ENCODE measurements around the gene SEMA3C.

The SEMA3C gene

DNA sequence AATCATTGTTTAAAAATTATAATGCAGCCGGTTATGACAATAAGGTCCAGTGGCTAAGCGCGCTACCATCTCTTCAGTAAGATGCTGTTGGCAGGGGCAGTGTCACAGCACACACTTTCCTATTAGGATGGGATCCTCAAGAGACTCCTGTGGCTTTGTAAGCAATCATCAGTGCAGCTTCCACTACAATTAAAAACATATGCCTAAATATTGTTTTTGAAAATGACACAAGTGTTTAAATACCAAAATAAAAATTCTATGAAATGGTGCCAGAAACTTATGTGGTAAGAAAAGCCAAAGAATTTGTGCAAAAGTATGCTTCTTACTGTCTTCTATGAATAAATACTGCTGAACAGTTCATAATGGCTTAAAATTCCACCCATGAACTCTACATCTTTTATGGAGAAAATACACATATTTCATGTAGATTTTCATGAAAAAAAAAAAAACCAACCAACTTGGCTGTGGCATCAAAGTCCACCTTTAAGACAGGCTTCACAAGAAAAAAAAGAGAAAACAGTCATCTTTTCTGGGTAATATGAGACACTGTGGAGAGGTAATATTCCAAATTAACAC lies 132.8 kb downstream of the SEMA3C start:
- Histone ChIP-seq H3K4me3 (ENCODE audit: low read depth, low read length) (no peak overlapping the region), H3K27ac (ENCODE audit: extremely low read depth, low read depth, low read length) (no peak overlapping the region), H3K4me1 (ENCODE audit: control insufficient read depth, insufficient read depth, low read length) (peaks cover 44% of the 10 kb centered on the region), H3K9me3 (ENCODE audit: control insufficient read depth, insufficient read depth, low read depth, low read length) (no peaks in the 10 kb centered on the region), H3K36me3 (ENCODE audit: control insufficient read depth in 2 of 2, insufficient read depth in 1 of 2, low read length in 2 of 2) (no peaks in the 10 kb centered on the region)
- TF ChIP-seq BCL6B (tag by site-specific recombination; IDR thresholded peaks at IDR 0.05) (no peak), HOXD13 (CRISPR knock-in tag; IDR thresholded peaks at IDR 0.05; ENCODE audit: borderline replicate concordance) (no peak)
- POLR2A ChIA-PET: no interaction called here
- CTCF ChIA-PET: no interaction called here

GRCh38 chr7:80785276-80785675 lies 133.6 kb downstream of the SEMA3C start:
- ChIA-PET POLR2A (no interaction called here), CTCF (interaction anchor here (0.6 kb wide), 1 partner anchor 96 kb away, joined by 4 read pairs; no protein-coding TSS in a partner anchor)
- Histone ChIP-seq H3K36me3 (ENCODE audit: control insufficient read depth in 2 of 2, insufficient read depth in 1 of 2, low read length in 2 of 2) (no peaks in the 10 kb centered on the region), H3K27ac (ENCODE audit: extremely low read depth, low read depth, low read length) (no peak overlapping the region), H3K4me1 (ENCODE audit: control insufficient read depth, insufficient read depth, low read length) (peaks cover 50% of the 10 kb centered on the region), H3K4me3 (ENCODE audit: low read depth, low read length) (no peak overlapping the region), H3K9me3 (ENCODE audit: control insufficient read depth, insufficient read depth, low read depth, low read length) (no peaks in the 10 kb centered on the region)
- peak; percentile 58 for TF ChIP-seq PRDM4 (tag by site-specific recombination; IDR thresholded peaks at IDR 0.05)
- TF ChIP-seq, protein P1, sequence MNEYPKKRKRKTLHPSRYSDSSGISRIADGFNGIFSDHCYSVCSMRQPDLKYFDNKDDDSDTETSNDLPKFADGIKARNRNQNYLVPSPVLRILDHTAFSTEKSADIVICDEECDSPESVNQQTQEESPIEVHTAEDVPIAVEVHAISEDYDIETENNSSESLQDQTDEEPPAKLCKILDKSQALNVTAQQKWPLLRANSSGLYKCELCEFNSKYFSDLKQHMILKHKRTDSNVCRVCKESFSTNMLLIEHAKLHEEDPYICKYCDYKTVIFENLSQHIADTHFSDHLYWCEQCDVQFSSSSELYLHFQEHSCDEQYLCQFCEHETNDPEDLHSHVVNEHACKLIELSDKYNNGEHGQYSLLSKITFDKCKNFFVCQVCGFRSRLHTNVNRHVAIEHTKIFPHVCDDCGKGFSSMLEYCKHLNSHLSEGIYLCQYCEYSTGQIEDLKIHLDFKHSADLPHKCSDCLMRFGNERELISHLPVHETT (tag by site-specific recombination; IDR thresholded peaks at IDR 0.05): no peak

DNA sequence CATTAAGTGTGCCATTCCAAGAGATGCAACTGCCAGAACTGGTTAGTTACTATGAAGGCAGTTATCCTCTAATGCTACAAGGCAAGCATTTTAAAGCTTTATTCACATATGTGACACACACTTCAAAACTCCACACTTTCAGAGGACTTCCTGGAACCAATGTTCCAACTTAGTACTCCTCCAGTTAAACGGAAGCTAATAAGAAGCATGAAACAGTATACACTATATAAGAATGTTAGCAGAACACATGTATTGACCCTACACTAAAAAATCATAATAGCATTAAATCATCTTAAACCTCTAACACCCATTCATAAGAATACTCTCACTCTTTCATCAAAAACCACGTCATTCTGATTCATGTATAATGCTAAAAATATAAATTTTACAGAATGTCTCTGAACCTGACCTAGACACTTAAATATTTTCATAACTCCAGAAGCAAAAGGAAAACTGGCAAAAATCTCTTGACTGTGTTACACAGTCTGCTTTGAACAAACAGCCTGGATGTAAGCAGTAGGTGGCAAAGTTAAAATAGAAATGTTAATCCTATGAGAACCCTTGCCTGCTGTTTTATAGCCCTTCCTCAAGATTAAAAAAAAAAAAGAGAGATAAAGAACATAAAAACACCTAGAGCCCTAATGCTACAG lies 135.0 kb downstream of the SEMA3C start:
- no peaks in the 10 kb centered on the region for H3K36me3 ChIP-seq (ENCODE audit: control insufficient read depth in 2 of 2, insufficient read depth in 1 of 2, low read length in 2 of 2)
- H3K4me3 ChIP-seq (ENCODE audit: low read depth, low read length): no peak overlapping the region
- no peaks in the 10 kb centered on the region for H3K9me3 ChIP-seq (ENCODE audit: control insufficient read depth, insufficient read depth, low read depth, low read length)
- CTCF ChIA-PET: interaction anchor here (0.6 to 1.4 kb wide), 4 partner anchors 8 to 99 kb away, joined by 3 to 6 read pairs (median 4); no protein-coding TSS in a partner anchor
- peak overlapping the region; percentile 55 for H3K27ac ChIP-seq (ENCODE audit: extremely low read depth, low read depth, low read length)
- POLR2A ChIA-PET: no interaction called here
- H3K4me1 ChIP-seq (ENCODE audit: control insufficient read depth, insufficient read depth, low read length): peaks cover 61% of the 10 kb centered on the region
- no peak for TF ChIP-seq ZBTB7A (tag by site-specific recombination; IDR thresholded peaks at IDR 0.05; ENCODE audit: low read depth)
- no peak for TF ChIP-seq ZNF677 (tag by site-specific recombination; IDR thresholded peaks at IDR 0.05)
- no peak for TF ChIP-seq ELK4 (IDR thresholded peaks at IDR 0.05; ENCODE audit: borderline replicate concordance, low read depth, low read length)
- peak; percentile 83 for TF ChIP-seq OSR2 (tag by site-specific recombination; IDR thresholded peaks at IDR 0.05)
- peak; percentile 88 for TF ChIP-seq FEZF1 (tag by site-specific recombination; IDR thresholded peaks at IDR 0.05)
- TF ChIP-seq ZNF561 (tag by site-specific recombination; IDR thresholded peaks at IDR 0.05; ENCODE audit: borderline replicate concordance): 0 out of 2 replicates have a peak, but pooled peaks have one; percentile 41
- TF ChIP-seq HOXD13 (CRISPR knock-in tag; IDR thresholded peaks at IDR 0.05; ENCODE audit: borderline replicate concordance): 0 out of 2 replicates have a peak, but pooled peaks have one; percentile 44
- TF ChIP-seq, protein P2, sequence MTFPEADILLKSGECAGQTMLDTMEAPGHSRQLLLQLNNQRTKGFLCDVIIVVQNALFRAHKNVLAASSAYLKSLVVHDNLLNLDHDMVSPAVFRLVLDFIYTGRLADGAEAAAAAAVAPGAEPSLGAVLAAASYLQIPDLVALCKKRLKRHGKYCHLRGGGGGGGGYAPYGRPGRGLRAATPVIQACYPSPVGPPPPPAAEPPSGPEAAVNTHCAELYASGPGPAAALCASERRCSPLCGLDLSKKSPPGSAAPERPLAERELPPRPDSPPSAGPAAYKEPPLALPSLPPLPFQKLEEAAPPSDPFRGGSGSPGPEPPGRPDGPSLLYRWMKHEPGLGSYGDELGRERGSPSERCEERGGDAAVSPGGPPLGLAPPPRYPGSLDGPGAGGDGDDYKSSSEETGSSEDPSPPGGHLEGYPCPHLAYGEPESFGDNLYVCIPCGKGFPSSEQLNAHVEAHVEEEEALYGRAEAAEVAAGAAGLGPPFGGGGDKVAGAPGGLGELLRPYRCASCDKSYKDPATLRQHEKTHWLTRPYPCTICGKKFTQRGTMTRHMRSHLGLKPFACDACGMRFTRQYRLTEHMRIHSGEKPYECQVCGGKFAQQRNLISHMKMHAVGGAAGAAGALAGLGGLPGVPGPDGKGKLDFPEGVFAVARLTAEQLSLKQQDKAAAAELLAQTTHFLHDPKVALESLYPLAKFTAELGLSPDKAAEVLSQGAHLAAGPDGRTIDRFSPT (tag by site-specific recombination; IDR thresholded peaks at IDR 0.05): peak; percentile 21; the same call in 1 of the 2 replicates
- 0 out of 2 replicates have a peak, but pooled peaks have one; percentile 47 for TF ChIP-seq ZNF596 (tag by site-specific recombination; IDR thresholded peaks at IDR 0.05)
- TF ChIP-seq ZNF48 (tag by site-specific recombination; IDR thresholded peaks at IDR 0.05): no peak
- TF ChIP-seq ZNF629 (tag by site-specific recombination; IDR thresholded peaks at IDR 0.05): peak; percentile 26; the same call in 1 of the 2 replicates
- TF ChIP-seq BCL11B (tag by site-specific recombination; IDR thresholded peaks at IDR 0.05; ENCODE audit: low read depth): peak; percentile 84
- peak; percentile 67 for TF ChIP-seq PRDM4 (tag by site-specific recombination; IDR thresholded peaks at IDR 0.05)
- no peak for TF ChIP-seq ZNF302 (tag by site-specific recombination; IDR thresholded peaks at IDR 0.05; ENCODE audit: low read depth)
- TF ChIP-seq ZNF211 (tag by site-specific recombination; IDR thresholded peaks at IDR 0.05; ENCODE audit: low read depth): no peak
